GM23338 (cell line): ENCODE measurements around the gene CD58. TPM values are rescaled to one million over a fixed set of nuclear protein-coding genes. Genes with fewer than 3 reads are reported as not detected.

Experiments
- ATAC-seq: fragments of 200-7000 bp; cut with Tn5 transposase; 3 replicates; pipeline ENCODE4 v1.9.1; 2020
- DNase-seq: peaks from one replicate; pipeline ENCODE4 v3.0.0-alpha.2; 2015; ENCODE audit warnings: low spot score
- H2AFZ ChIP-seq: fragments of 200-600 bp; sonication (generic); 2 replicates; pipeline ENCODE4 v1.8.0; 2016; ENCODE audit warnings: antibody characterized with exemption, mild to moderate bottlenecking, moderate library complexity
- H3F3A ChIP-seq: fragments of 200-600 bp; sonication (generic); replicated peaks from 2 replicates; pipeline ENCODE4 v1.8.0; 2017; ENCODE audit warnings: antibody characterized with exemption, mixed run types, low read depth
- H3K27ac ChIP-seq: fragments of 200-600 bp; sonication (generic); 2 replicates; pipeline ENCODE4 v1.6.1; 2016; ENCODE audit warnings: low read depth
- H3K27me3 ChIP-seq: fragments of 200-600 bp; sonication (generic); 2 replicates; pipeline ENCODE4 v1.8.0; 2016; ENCODE audit warnings: mild to moderate bottlenecking, mixed run types, moderate library complexity; ENCODE audit not compliant: insufficient read depth
- H3K36me3 ChIP-seq: fragments of 200-600 bp; sonication (generic); 2 replicates; pipeline ENCODE4 v1.8.0; 2016; ENCODE audit warnings: mild to moderate bottlenecking; ENCODE audit not compliant: insufficient read depth
- H3K4me1 ChIP-seq: fragments of 200-600 bp; sonication (generic); 2 replicates; pipeline ENCODE4 v1.8.0; 2016; ENCODE audit warnings: mild to moderate bottlenecking, moderate library complexity; ENCODE audit not compliant: insufficient read depth
- H3K4me2 ChIP-seq: fragments of 200-600 bp; sonication (generic); 2 replicates; pipeline ENCODE4 v1.7.1; 2017; ENCODE audit warnings: mixed run types
- H3K4me3 ChIP-seq: fragments of 200-600 bp; sonication (generic); 2 replicates; pipeline ENCODE4 v1.6.1; 2016; ENCODE audit warnings: mixed run types
- H3K79me2 ChIP-seq: fragments of 200-600 bp; sonication (generic); replicated peaks from 2 replicates; pipeline ENCODE4 v1.8.0; 2017; ENCODE audit warnings: mild to moderate bottlenecking; ENCODE audit not compliant: insufficient read depth
- H3K9me2 ChIP-seq: fragments of 200-600 bp; sonication (generic); 2 replicates; pipeline ENCODE4 v1.8.0; 2017; ENCODE audit not compliant: insufficient read depth
- H4K20me1 ChIP-seq: fragments of 200-600 bp; sonication (generic); replicated peaks from 2 replicates; pipeline ENCODE4 v1.8.0; 2017; ENCODE audit warnings: mild to moderate bottlenecking; ENCODE audit not compliant: insufficient read depth
- H3K27ac Mint-ChIP-seq: 2 replicates; pipeline ENCODE4 v1.8.0; 2020; ENCODE audit warnings: inconsistent platforms, mild to moderate bottlenecking, moderate library complexity, mixed read lengths
- H3K27me3 Mint-ChIP-seq: 3 replicates; pipeline ENCODE4 v1.8.0; 2022; ENCODE audit warnings: low read depth, mild to moderate bottlenecking, moderate library complexity, mixed read lengths, inconsistent platforms; ENCODE audit not compliant: insufficient read depth, poor library complexity
- H3K36me3 Mint-ChIP-seq: 3 replicates; pipeline ENCODE4 v1.8.0; 2021; ENCODE audit warnings: low read depth, mild to moderate bottlenecking, inconsistent platforms, moderate library complexity, mixed read lengths
- H3K4me1 Mint-ChIP-seq: 3 replicates; pipeline ENCODE4 v1.8.0; 2020; ENCODE audit warnings: mild to moderate bottlenecking, inconsistent platforms, mixed read lengths
- H3K4me3 Mint-ChIP-seq: 3 replicates; pipeline ENCODE4 v1.8.0; 2021; ENCODE audit warnings: moderate library complexity, mild to moderate bottlenecking, inconsistent platforms, mixed read lengths
- H3K9me3 Mint-ChIP-seq: 3 replicates; pipeline ENCODE4 v1.8.0; 2020; ENCODE audit warnings: moderate library complexity, mild to moderate bottlenecking, inconsistent platforms, mixed read lengths
- CREB1 ChIP-seq: fragments of 250-450 bp; sonication (Bioruptor Pico); IDR thresholded peaks from 2 replicates; pipeline ENCODE4 v1.5.0; 2020; ENCODE audit warnings: low read depth, mild to moderate bottlenecking, moderate library complexity
- EZH2 ChIP-seq: fragments of 200-600 bp; sonication (generic); IDR thresholded peaks from one replicate; pipeline ENCODE4 v1.8.0; 2017; ENCODE audit warnings: antibody characterized with exemption, mild to moderate bottlenecking, low read depth; ENCODE audit not compliant: unreplicated experiment
- EZH2phosphoT487 ChIP-seq: fragments of 200-600 bp; sonication (generic); IDR thresholded peaks from one replicate; pipeline ENCODE4 v1.8.1; 2018; ENCODE audit warnings: antibody characterized with exemption; ENCODE audit not compliant: unreplicated experiment
- JUNB ChIP-seq: IDR thresholded peaks from one replicate; pipeline ENCODE4 v1.6.1; 2016; ENCODE audit warnings: antibody characterized with exemption; ENCODE audit not compliant: unreplicated experiment
- NANOG ChIP-seq: IDR thresholded peaks from 2 replicates; pipeline ENCODE4 v1.6.1; 2016; ENCODE audit warnings: antibody characterized with exemption, borderline replicate concordance
- POLR2AphosphoS5 ChIP-seq: IDR thresholded peaks from 2 replicates; pipeline ENCODE4 v1.6.1; 2016; ENCODE audit warnings: antibody characterized with exemption, low read depth
- STAT1 ChIP-seq: IDR thresholded peaks from one replicate; pipeline ENCODE4 v1.6.1; 2016; ENCODE audit warnings: antibody characterized with exemption; ENCODE audit not compliant: unreplicated experiment
- ZNF114 ChIP-seq: fragments of 250-450 bp; sonication (Bioruptor Pico); IDR thresholded peaks from 2 replicates; pipeline ENCODE4 v1.5.0; 2020; ENCODE audit warnings: mild to moderate bottlenecking, moderate library complexity
- ZNF331 ChIP-seq: fragments of 250-450 bp; sonication (Bioruptor Pico); IDR thresholded peaks from 2 replicates; pipeline ENCODE4 v1.5.0; 2020; ENCODE audit warnings: low read depth, mild to moderate bottlenecking, moderate library complexity
- polyA plus RNA-seq: library from polyadenylated mRNA; unstranded; fragments of >200 nt; fragmentation: Nextera tagmentation; extraction: Ambion mirVana; gene quantifications from 2 replicates; pipeline ENCODE4 v1.2.1, GENCODE V29; 2016
- total RNA-seq: library from RNA; depleted of rRNA; stranded (reverse); fragments of >200 nt; shearing (Covaris generic); gene quantifications from 2 replicates; pipeline ENCODE4 v1.2.3, GENCODE V29; 2014
- TF ChIP-seq, protein P1 (sequence below): IDR thresholded peaks from one replicate; pipeline ENCODE4 v1.6.1; 2018; ENCODE audit warnings: antibody characterized with exemption; ENCODE audit not compliant: unreplicated experiment
- TF ChIP-seq, protein P2 (sequence below): fragments of 250-450 bp; sonication (Bioruptor Pico); IDR thresholded peaks from 2 replicates; pipeline ENCODE4 v1.5.0; 2020; ENCODE audit warnings: mild to moderate bottlenecking, moderate library complexity
- TF ChIP-seq, protein P3 (sequence below): IDR thresholded peaks from 2 replicates; pipeline ENCODE4 v1.6.1; 2016; ENCODE audit warnings: antibody characterized with exemption
- TF ChIP-seq, protein P4 (sequence below), 2 experiments: fragments of 200-600 bp in 1 of 2; sonication (generic) in 1 of 2; conservative IDR thresholded peaks; 2 replicates each; pipeline versions ENCODE4 v1.5.1 to v1.6.1; 2016 to 2017; ENCODE audit warnings: antibody characterized with exemption in 2 of 2, low read depth in 2 of 2, mild to moderate bottlenecking in 2 of 2, moderate library complexity in 1 of 2

CD58 gene
- total and polyA plus RNA-seq, 2 experiments from 2014 or later, result 9.2 to 12.5 TPM

DNA sequence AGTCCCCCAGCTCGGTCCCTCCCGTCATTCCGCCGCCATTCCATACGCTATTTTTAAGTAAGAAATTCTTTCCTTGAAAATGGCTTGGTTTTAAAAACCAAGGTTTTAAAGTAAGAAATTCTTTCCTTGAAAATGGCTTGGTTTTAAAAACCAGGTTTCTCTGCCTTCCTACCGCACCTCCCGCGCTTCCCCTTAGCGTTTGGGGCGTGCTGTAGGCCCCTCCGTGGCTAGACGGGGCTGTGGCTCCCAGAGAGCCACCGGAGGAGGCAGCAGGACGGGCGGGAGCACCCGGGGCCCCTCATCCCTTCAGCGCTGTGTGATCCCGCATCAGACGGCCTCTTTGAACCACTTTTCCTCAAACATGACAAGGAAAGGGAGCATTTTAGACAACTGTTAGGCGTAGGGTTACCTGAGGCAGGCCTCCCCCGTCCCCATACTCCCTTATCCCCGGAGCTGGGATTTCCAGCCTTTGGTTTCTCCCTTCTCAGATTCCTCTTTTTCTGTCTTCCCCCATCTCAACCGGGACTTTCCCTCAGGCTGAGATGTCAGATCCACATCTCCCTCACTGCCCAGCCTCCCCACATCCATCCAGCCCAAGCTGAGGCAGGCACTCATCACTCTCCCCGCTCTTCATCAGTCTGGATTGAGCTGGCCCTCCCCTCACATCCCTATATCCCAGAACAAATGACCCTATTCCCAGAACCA is 541 bp upstream of the CD58 start:
- Mint-ChIP-seq H3K4me3 (peak overlapping the region; percentile 75), H3K27ac (peak overlapping the region; percentile 49; the same call in 1 of the 2 replicates), H3K4me1 (peaks cover 33% of the 10 kb centered on the region), H3K36me3 (no peaks in the 10 kb centered on the region; the same call in 2 of the 3 replicates), H3K9me3 (no peaks in the 10 kb centered on the region), H3K27me3 (peaks cover 14% of the 10 kb centered on the region)
- Histone ChIP-seq H3K27me3 (peaks cover 8% of the 10 kb centered on the region), H4K20me1 (no peaks in the 10 kb centered on the region), H3F3A (no peaks in the 10 kb centered on the region; the same call in 1 of the 2 replicates), H3K9me2 (no peaks in the 10 kb centered on the region), H3K27ac (peak overlapping the region; percentile 80), H3K36me3 (0 out of 2 replicates have a peak, but pooled peaks cover 3% of the 10 kb centered on the region), H3K4me3 (peak overlapping the region; percentile 90), H2AFZ (peak overlapping the region; percentile 98), H3K4me2 (peak overlapping the region; percentile 93), H3K4me1 (peaks cover 22% of the 10 kb centered on the region), H3K79me2 (peaks cover 5% of the 10 kb centered on the region; the same call in 1 of the 2 replicates)
- DNase-seq, result peak; percentile 39
- ATAC-seq, result peak; percentile 17
- TF ChIP-seq EZH2phosphoT487, result no peak
- TF ChIP-seq, protein P1, sequence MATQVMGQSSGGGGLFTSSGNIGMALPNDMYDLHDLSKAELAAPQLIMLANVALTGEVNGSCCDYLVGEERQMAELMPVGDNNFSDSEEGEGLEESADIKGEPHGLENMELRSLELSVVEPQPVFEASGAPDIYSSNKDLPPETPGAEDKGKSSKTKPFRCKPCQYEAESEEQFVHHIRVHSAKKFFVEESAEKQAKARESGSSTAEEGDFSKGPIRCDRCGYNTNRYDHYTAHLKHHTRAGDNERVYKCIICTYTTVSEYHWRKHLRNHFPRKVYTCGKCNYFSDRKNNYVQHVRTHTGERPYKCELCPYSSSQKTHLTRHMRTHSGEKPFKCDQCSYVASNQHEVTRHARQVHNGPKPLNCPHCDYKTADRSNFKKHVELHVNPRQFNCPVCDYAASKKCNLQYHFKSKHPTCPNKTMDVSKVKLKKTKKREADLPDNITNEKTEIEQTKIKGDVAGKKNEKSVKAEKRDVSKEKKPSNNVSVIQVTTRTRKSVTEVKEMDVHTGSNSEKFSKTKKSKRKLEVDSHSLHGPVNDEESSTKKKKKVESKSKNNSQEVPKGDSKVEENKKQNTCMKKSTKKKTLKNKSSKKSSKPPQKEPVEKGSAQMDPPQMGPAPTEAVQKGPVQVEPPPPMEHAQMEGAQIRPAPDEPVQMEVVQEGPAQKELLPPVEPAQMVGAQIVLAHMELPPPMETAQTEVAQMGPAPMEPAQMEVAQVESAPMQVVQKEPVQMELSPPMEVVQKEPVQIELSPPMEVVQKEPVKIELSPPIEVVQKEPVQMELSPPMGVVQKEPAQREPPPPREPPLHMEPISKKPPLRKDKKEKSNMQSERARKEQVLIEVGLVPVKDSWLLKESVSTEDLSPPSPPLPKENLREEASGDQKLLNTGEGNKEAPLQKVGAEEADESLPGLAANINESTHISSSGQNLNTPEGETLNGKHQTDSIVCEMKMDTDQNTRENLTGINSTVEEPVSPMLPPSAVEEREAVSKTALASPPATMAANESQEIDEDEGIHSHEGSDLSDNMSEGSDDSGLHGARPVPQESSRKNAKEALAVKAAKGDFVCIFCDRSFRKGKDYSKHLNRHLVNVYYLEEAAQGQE, result no peak
- TF ChIP-seq CREB1 (CRISPR knock-in tag), result no peak
- TF ChIP-seq, protein P2, sequence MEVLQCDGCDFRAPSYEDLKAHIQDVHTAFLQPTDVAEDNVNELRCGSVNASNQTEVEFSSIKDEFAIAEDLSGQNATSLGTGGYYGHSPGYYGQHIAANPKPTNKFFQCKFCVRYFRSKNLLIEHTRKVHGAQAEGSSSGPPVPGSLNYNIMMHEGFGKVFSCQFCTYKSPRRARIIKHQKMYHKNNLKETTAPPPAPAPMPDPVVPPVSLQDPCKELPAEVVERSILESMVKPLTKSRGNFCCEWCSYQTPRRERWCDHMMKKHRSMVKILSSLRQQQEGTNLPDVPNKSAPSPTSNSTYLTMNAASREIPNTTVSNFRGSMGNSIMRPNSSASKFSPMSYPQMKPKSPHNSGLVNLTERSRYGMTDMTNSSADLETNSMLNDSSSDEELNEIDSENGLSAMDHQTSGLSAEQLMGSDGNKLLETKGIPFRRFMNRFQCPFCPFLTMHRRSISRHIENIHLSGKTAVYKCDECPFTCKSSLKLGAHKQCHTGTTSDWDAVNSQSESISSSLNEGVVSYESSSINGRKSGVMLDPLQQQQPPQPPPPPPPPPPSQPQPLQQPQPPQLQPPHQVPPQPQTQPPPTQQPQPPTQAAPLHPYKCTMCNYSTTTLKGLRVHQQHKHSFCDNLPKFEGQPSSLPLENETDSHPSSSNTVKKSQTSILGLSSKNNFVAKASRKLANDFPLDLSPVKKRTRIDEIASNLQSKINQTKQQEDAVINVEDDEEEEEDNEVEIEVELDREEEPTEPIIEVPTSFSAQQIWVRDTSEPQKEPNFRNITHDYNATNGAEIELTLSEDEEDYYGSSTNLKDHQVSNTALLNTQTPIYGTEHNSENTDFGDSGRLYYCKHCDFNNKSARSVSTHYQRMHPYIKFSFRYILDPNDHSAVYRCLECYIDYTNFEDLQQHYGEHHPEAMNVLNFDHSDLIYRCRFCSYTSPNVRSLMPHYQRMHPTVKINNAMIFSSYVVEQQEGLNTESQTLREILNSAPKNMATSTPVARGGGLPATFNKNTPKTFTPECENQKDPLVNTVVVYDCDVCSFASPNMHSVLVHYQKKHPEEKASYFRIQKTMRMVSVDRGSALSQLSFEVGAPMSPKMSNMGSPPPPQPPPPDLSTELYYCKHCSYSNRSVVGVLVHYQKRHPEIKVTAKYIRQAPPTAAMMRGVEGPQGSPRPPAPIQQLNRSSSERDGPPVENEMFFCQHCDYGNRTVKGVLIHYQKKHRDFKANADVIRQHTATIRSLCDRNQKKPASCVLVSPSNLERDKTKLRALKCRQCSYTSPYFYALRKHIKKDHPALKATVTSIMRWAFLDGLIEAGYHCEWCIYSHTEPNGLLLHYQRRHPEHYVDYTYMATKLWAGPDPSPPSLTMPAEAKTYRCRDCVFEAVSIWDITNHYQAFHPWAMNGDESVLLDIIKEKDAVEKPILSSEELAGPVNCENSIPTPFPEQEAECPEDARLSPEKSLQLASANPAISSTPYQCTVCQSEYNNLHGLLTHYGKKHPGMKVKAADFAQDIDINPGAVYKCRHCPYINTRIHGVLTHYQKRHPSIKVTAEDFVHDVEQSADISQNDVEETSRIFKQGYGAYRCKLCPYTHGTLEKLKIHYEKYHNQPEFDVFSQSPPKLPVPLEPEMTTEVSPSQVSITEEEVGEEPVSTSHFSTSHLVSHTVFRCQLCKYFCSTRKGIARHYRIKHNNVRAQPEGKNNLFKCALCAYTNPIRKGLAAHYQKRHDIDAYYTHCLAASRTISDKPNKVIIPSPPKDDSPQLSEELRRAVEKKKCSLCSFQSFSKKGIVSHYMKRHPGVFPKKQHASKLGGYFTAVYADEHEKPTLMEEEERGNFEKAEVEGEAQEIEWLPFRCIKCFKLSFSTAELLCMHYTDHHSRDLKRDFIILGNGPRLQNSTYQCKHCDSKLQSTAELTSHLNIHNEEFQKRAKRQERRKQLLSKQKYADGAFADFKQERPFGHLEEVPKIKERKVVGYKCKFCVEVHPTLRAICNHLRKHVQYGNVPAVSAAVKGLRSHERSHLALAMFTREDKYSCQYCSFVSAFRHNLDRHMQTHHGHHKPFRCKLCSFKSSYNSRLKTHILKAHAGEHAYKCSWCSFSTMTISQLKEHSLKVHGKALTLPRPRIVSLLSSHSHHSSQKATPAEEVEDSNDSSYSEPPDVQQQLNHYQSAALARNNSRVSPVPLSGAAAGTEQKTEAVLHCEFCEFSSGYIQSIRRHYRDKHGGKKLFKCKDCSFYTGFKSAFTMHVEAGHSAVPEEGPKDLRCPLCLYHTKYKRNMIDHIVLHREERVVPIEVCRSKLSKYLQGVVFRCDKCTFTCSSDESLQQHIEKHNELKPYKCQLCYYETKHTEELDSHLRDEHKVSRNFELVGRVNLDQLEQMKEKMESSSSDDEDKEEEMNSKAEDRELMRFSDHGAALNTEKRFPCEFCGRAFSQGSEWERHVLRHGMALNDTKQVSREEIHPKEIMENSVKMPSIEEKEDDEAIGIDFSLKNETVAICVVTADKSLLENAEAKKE (CRISPR knock-in tag), result no peak
- TF ChIP-seq NANOG, result no peak
- no peak for TF ChIP-seq ZNF114 (CRISPR knock-in tag)
- no peak for TF ChIP-seq ZNF331 (CRISPR knock-in tag)
- TF ChIP-seq, protein P3, sequence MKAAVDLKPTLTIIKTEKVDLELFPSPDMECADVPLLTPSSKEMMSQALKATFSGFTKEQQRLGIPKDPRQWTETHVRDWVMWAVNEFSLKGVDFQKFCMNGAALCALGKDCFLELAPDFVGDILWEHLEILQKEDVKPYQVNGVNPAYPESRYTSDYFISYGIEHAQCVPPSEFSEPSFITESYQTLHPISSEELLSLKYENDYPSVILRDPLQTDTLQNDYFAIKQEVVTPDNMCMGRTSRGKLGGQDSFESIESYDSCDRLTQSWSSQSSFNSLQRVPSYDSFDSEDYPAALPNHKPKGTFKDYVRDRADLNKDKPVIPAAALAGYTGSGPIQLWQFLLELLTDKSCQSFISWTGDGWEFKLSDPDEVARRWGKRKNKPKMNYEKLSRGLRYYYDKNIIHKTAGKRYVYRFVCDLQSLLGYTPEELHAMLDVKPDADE, result no peak
- no peak for TF ChIP-seq STAT1
- no peak for TF ChIP-seq POLR2AphosphoS5
- TF ChIP-seq JUNB, result no peak
- no peak for TF ChIP-seq EZH2
- TF ChIP-seq, protein P4, sequence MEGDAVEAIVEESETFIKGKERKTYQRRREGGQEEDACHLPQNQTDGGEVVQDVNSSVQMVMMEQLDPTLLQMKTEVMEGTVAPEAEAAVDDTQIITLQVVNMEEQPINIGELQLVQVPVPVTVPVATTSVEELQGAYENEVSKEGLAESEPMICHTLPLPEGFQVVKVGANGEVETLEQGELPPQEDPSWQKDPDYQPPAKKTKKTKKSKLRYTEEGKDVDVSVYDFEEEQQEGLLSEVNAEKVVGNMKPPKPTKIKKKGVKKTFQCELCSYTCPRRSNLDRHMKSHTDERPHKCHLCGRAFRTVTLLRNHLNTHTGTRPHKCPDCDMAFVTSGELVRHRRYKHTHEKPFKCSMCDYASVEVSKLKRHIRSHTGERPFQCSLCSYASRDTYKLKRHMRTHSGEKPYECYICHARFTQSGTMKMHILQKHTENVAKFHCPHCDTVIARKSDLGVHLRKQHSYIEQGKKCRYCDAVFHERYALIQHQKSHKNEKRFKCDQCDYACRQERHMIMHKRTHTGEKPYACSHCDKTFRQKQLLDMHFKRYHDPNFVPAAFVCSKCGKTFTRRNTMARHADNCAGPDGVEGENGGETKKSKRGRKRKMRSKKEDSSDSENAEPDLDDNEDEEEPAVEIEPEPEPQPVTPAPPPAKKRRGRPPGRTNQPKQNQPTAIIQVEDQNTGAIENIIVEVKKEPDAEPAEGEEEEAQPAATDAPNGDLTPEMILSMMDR (conservative IDR thresholded peaks at IDR 0.05; ENCODE audit: low read depth in 2 of 2), result no peak
